Measurements from ENCODE around the gene SLAMF9.

Gene SLAMF9

GRCh38 chr1:159915571-159916241 lies 38.3 kb downstream of the SLAMF9 start:
- Histone ChIP-seq H3K79me2 (ENCODE audit: insufficient read depth, low read length) (peaks cover 7% of the 10 kb centered on the region; the same call in 1 of the 2 replicates), H3K27me3 (ENCODE audit: low read length) (no peaks in the 10 kb centered on the region), H3K27ac (ENCODE audit: low read depth, low read length) (no peak overlapping the region), H3K36me3 (ENCODE audit: low read length) (0 out of 2 replicates have a peak, but pooled peaks cover 2% of the 10 kb centered on the region), H3K9me3 (ENCODE audit: insufficient read depth, low read length) (no peaks in the 10 kb centered on the region), H2AFZ (ENCODE audit: low read depth, low read length, severe bottlenecking) (no peak overlapping the region), H3K9ac (ENCODE audit: low read length) (no peak overlapping the region), H3K4me3 (ENCODE audit: insufficient read depth, low read length, poor library complexity, severe bottlenecking) (no peak overlapping the region), H3K4me2 (ENCODE audit: low read depth, low read length, poor library complexity, severe bottlenecking) (no peak overlapping the region), H3F3A (ENCODE audit: insufficient read depth) (0 out of 2 replicates have a peak, but pooled peaks cover 4% of the 10 kb centered on the region), H3K9me2 (replicated peaks; ENCODE audit: insufficient read depth, low read length) (no peaks in the 10 kb centered on the region), H4K20me1 (ENCODE audit: low read depth, low read length) (no peaks in the 10 kb centered on the region; the same call in 1 of the 2 replicates)
- TF ChIP-seq, protein P1, sequence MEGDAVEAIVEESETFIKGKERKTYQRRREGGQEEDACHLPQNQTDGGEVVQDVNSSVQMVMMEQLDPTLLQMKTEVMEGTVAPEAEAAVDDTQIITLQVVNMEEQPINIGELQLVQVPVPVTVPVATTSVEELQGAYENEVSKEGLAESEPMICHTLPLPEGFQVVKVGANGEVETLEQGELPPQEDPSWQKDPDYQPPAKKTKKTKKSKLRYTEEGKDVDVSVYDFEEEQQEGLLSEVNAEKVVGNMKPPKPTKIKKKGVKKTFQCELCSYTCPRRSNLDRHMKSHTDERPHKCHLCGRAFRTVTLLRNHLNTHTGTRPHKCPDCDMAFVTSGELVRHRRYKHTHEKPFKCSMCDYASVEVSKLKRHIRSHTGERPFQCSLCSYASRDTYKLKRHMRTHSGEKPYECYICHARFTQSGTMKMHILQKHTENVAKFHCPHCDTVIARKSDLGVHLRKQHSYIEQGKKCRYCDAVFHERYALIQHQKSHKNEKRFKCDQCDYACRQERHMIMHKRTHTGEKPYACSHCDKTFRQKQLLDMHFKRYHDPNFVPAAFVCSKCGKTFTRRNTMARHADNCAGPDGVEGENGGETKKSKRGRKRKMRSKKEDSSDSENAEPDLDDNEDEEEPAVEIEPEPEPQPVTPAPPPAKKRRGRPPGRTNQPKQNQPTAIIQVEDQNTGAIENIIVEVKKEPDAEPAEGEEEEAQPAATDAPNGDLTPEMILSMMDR (IDR thresholded peaks at IDR 0.05; ENCODE audit: insufficient read depth, low read length, poor library complexity, severe bottlenecking): no peak
- no peak for TF ChIP-seq EZH2phosphoT487 (conservative IDR thresholded peaks at IDR 0.05; ENCODE audit: low read length)

- no peak overlapping the region for H2AFZ ChIP-seq (ENCODE audit: low read depth, low read length, severe bottlenecking)
- no peak overlapping the region for H3K9ac ChIP-seq (ENCODE audit: low read length)
- H3K4me2 ChIP-seq (ENCODE audit: low read depth, low read length, poor library complexity, severe bottlenecking): no peak overlapping the region
These were observed 39.6 kb downstream of the SLAMF9 start for GRCh38 chr1:159914252-159915018.

DNA sequence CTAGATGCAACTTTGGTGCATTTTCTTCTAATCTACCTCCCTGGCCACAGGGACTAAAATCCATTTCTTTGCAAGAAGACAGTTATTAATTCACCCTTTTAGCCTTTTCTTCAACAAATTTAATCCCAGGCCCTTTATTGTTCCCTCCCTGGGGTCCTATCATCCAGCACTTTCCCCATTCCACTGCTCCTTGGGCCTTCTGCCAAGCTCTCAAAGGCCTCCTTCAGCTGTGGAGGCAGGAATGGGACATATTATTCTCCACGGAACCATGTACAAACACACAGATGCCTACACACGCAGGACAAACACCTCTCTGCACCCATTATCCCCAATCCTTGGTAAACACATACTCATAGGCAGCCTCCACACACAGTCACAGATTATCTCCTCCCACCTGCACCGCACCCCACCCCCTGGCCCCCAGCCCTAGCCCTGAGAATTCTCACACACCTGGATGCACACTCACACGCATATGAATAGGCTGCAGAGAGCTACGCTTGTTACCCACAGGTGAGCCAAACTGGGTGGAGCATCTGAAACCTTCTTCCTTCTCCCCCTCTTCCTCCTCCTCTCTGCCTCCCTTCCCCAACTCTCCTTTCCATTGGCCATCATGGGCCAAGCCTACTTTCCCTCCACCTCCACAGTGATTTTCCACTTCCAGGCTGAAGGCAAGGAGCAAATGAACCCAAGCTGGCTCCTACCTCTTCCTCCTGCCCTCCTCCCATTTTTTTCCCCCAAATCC lies 40.4 kb downstream of the SLAMF9 start:
- H2AFZ ChIP-seq (ENCODE audit: low read depth, low read length, severe bottlenecking): no peak overlapping the region
- H3K36me3 ChIP-seq (ENCODE audit: low read length): no peaks in the 10 kb centered on the region
- TF ChIP-seq, protein P1 (IDR thresholded peaks at IDR 0.05; ENCODE audit: insufficient read depth, low read length, poor library complexity, severe bottlenecking): no peak
- no peak for TF ChIP-seq EZH2phosphoT487 (conservative IDR thresholded peaks at IDR 0.05; ENCODE audit: low read length)
- H3K9ac ChIP-seq (ENCODE audit: low read length): no peak overlapping the region
- no peaks in the 10 kb centered on the region for H3K9me3 ChIP-seq (ENCODE audit: insufficient read depth, low read length)
- H4K20me1 ChIP-seq (ENCODE audit: low read depth, low read length): no peaks in the 10 kb centered on the region; the same call in 1 of the 2 replicates
- H3K27me3 ChIP-seq (ENCODE audit: low read length): no peaks in the 10 kb centered on the region
- no peak overlapping the region for H3K4me3 ChIP-seq (ENCODE audit: insufficient read depth, low read length, poor library complexity, severe bottlenecking)
- H3K4me2 ChIP-seq (ENCODE audit: low read depth, low read length, poor library complexity, severe bottlenecking): no peak overlapping the region
- H3K9me2 ChIP-seq (replicated peaks; ENCODE audit: insufficient read depth, low read length): no peaks in the 10 kb centered on the region
- no peak overlapping the region for H3K27ac ChIP-seq (ENCODE audit: low read depth, low read length)
- 0 out of 2 replicates have a peak, but pooled peaks cover 4% of the 10 kb centered on the region for H3F3A ChIP-seq (ENCODE audit: insufficient read depth)
- H3K79me2 ChIP-seq (ENCODE audit: insufficient read depth, low read length): no peaks in the 10 kb centered on the region

More at GRCh38 chr1:159914252-159915018, 39.6 kb downstream of the SLAMF9 start:
- Histone ChIP-seq H3K9me3 (ENCODE audit: insufficient read depth, low read length) (no peaks in the 10 kb centered on the region), H4K20me1 (ENCODE audit: low read depth, low read length) (no peaks in the 10 kb centered on the region; the same call in 1 of the 2 replicates), H3K9me2 (replicated peaks; ENCODE audit: insufficient read depth, low read length) (no peaks in the 10 kb centered on the region), H3K4me3 (ENCODE audit: insufficient read depth, low read length, poor library complexity, severe bottlenecking) (no peak overlapping the region), H3K27me3 (ENCODE audit: low read length) (no peaks in the 10 kb centered on the region), H3K27ac (ENCODE audit: low read depth, low read length) (no peak overlapping the region), H3K36me3 (ENCODE audit: low read length) (no peaks in the 10 kb centered on the region), H3F3A (ENCODE audit: insufficient read depth) (0 out of 2 replicates have a peak, but pooled peaks cover 4% of the 10 kb centered on the region), H3K79me2 (ENCODE audit: insufficient read depth, low read length) (no peaks in the 10 kb centered on the region)
- TF ChIP-seq, protein P1 (IDR thresholded peaks at IDR 0.05; ENCODE audit: insufficient read depth, low read length, poor library complexity, severe bottlenecking): no peak
- TF ChIP-seq EZH2phosphoT487 (conservative IDR thresholded peaks at IDR 0.05; ENCODE audit: low read length): no peak

All from SU-DHL-6 (cell line).